ENCODE data around the gene PATJ. TPM values are rescaled to one million over a fixed set of nuclear protein-coding genes. Genes with fewer than 3 reads are reported as not detected.

PATJ gene
- total and polyA plus RNA-seq, 9 donors, result 2.8 to 5.1 (median 3.5) TPM

Other genes starting within 250 kb of the PATJ start
- gene TM2D1, start 17.3 kb upstream of the PATJ start, total RNA-seq, result 56.8 TPM
- gene TM2D1, start 17.3 kb upstream of the PATJ start, polyA plus RNA-seq (ENCODE audit: insufficient read depth in 1 of 8, insufficient read length in 8 of 8, low replicate concordance in 1 of 8), result 10 to 100 TPM; 48.6 to 61.1 (median 56.0) TPM